Psoas muscle (tissue), 8 donors: ENCODE results near the gene ENTPD1. TPM values are rescaled to one million over a fixed set of nuclear protein-coding genes. Genes with fewer than 3 reads are reported as not detected.

Experiments used
- ATAC-seq, 4 donors: fragments of 200-7000 bp; cut with Tn5 transposase; one replicate each; pipeline ENCODE4 v1.9.1; 2020; ENCODE audit warnings: moderate library complexity in 3 of 4, mild to moderate bottlenecking in 2 of 4
- DNase-seq, 2 donors: peaks; one replicate each; pipeline ENCODE4 v3.0.0-alpha.2; 2020
- H3K27ac ChIP-seq: fragments of 200-600 bp; one replicate; pipeline ENCODE4 v1.8.0; 2022
- H3K27me3 ChIP-seq, 3 donors: fragments of 200-600 bp in 1 of 3; one replicate each; pipeline versions ENCODE4 v1.6.1 to v1.8.0; 2013 to 2022; ENCODE audit warnings: low read length in 2 of 3, mild to moderate bottlenecking in 2 of 3, moderate library complexity in 1 of 3; ENCODE audit not compliant: insufficient read depth in 3 of 3
- H3K36me3 ChIP-seq, 2 donors: fragments of 200-600 bp in 1 of 2; one replicate each; pipeline versions ENCODE4 v1.6.1 to v1.8.0; 2013 to 2022; ENCODE audit warnings: low read depth in 1 of 2, mild to moderate bottlenecking in 1 of 2, moderate library complexity in 1 of 2; ENCODE audit not compliant: insufficient read depth in 1 of 2
- H3K4me1 ChIP-seq: fragments of 200-600 bp; one replicate; pipeline ENCODE4 v1.8.0; 2022
- H3K4me3 ChIP-seq: fragments of 200-600 bp; one replicate; pipeline ENCODE4 v1.8.0; 2022; ENCODE audit warnings: mild to moderate bottlenecking
- H3K9me3 ChIP-seq: fragments of 200-600 bp; one replicate; pipeline ENCODE4 v1.8.0; 2022
- CTCF ChIP-seq: fragments of 200-600 bp; IDR thresholded peaks from one replicate; pipeline ENCODE4 v1.8.0; 2022; ENCODE audit warnings: antibody characterized with exemption
- WGBS, 3 donors: extraction: QIAGEN DNeasy Blood & Tissue Kit; methylation state at CpG; one replicate each; pipeline versions ENCODE4 v1.1.6 to v1.1.7; 2013; 5-methylcytosine and 5-hydroxymethylcytosine counted together
- intact Hi-C, 2 donors: fragments of 100-400 bp; cut with DNase I; formaldehyde crosslinking; loops; one replicate each; pipeline versions ENCODE4 v1.11.0 to v1.14.2; 2022
- polyA plus RNA-seq, 3 donors: library from polyadenylated mRNA; stranded (reverse); fragments of 200-250 nt; gene quantifications; one replicate each; pipeline ENCODE4 v1.2.3, GENCODE V29; 2013
- total RNA-seq, 4 donors: library from RNA; stranded (reverse); fragmentation: NEBNext Ultra II Directional in 2 of 4; extraction: Animal tissue kit (Norgen Biotek cat#: 25700) in 2 of 4; gene quantifications; one replicate each; pipeline versions ENCODE4 v1.2.1 to v1.2.4, GENCODE V29; 2021 to 2023
- donor health status: healthy with polysubstance abuse.
- donor health status: DM: no; HTN: no; CAD: no; lungs with moderate emphysema.
- donor health status: Bipolar disorder and iron deficiency.
- donor health status: healthy.
- donor health status: DM: yes; HTN: yes; CAD: no.
- donor health status: DM: no; HTN: no; CAD: no.
- donor health status: DM: no; HTN: no; CAD: no.
- donor health status: DM: yes; HTN: yes; CAD: no.

ENTPD1 gene
- total and polyA plus RNA-seq, 7 donors: 1.4 to 3.9 (median 1.7) TPM

GRCh38 chr10:95787447-95787846, 31.5 kb downstream of the ENTPD1 start:
- no peak overlapping the region for H3K4me3 ChIP-seq
- H3K36me3 ChIP-seq: no peaks in the 10 kb centered on the region
- H3K27me3 ChIP-seq: no peaks in the 10 kb centered on the region
- DNase-seq: no peak
- no peaks in the 10 kb centered on the region for H3K9me3 ChIP-seq
- intact Hi-C loops: no loop called here
- H3K4me1 ChIP-seq: no peaks in the 10 kb centered on the region
- no peak for ATAC-seq
- WGBS, 3 donors: 83 to 90% (median 84%) methylated on average over 1 of the region's 1 CpG
- no peak overlapping the region for H3K27ac ChIP-seq
- no peak for TF ChIP-seq CTCF

GRCh38 chr10:95788830-95789229, 32.9 kb downstream of the ENTPD1 start:
- H3K4me3 ChIP-seq: no peak overlapping the region
- peaks cover 4% of the 10 kb centered on the region for H3K4me1 ChIP-seq
- H3K36me3 ChIP-seq: no peaks in the 10 kb centered on the region
- no peaks in the 10 kb centered on the region for H3K27me3 ChIP-seq
- H3K9me3 ChIP-seq: no peaks in the 10 kb centered on the region
- intact Hi-C loops: no loop called here
- H3K27ac ChIP-seq: no peak overlapping the region
- DNase-seq (no peak), ATAC-seq (no peak)
- no peak for TF ChIP-seq CTCF
- 74 to 83% (median 78%) methylated on average over 2 of the region's 2 CpGs for WGBS, 3 donors

- Histone ChIP-seq H3K4me3 (no peak overlapping the region), H3K4me1 (peaks cover 4% of the 10 kb centered on the region), H3K27ac (no peak overlapping the region), H3K36me3 (no peaks in the 10 kb centered on the region), H3K27me3 (no peaks in the 10 kb centered on the region), H3K9me3 (no peaks in the 10 kb centered on the region)
- ATAC-seq (no peak), DNase-seq (no peak)
- TF ChIP-seq CTCF: no peak
- intact Hi-C loops: no loop called here
- WGBS, 3 donors: 79 to 86% (median 83%) methylated on average over 3 of the region's 3 CpGs
Measured at GRCh38 chr10:95789902-95790301, 33.9 kb downstream of the ENTPD1 start.

GRCh38 chr10:95790982-95791381, 35.0 kb downstream of the ENTPD1 start:
- intact Hi-C loops: no loop called here
- ATAC-seq: no peak
- peaks cover 4% of the 10 kb centered on the region for H3K4me1 ChIP-seq

More at GRCh38 chr10:95790982-95791381, 35.0 kb downstream of the ENTPD1 start:
- DNase-seq: no peak
- no peaks in the 10 kb centered on the region for H3K36me3 ChIP-seq
- H3K4me3 ChIP-seq: no peak overlapping the region
- WGBS, 3 donors: 72 to 77% (median 75%) methylated on average over 3 of the region's 3 CpGs
- no peaks in the 10 kb centered on the region for H3K9me3 ChIP-seq
- H3K27ac ChIP-seq: no peak overlapping the region
- H3K27me3 ChIP-seq: no peaks in the 10 kb centered on the region
- no peak for TF ChIP-seq CTCF
